ENCODE measurements around the gene LRP1B. TPM values are rescaled to one million over a fixed set of nuclear protein-coding genes. Genes with fewer than 3 reads are reported as not detected.

The LRP1B gene
- total RNA-seq, 1 experiment from 2014 or later = 0.52 TPM

GRCh38 chr2:140717481-140717880 lies 1413.3 kb downstream of the LRP1B start (continued):
- TF ChIP-seq CDX4 (CRISPR knock-in tag; IDR thresholded peaks at IDR 0.05; ENCODE audit: borderline replicate concordance) (no peak), ZNF232 (CRISPR knock-in tag; IDR thresholded peaks at IDR 0.05) (no peak), USF1 (CRISPR knock-in tag; IDR thresholded peaks at IDR 0.05) (no peak), ATF1 (CRISPR knock-in tag; IDR thresholded peaks at IDR 0.05) (no peak), ARID4B (CRISPR knock-in tag; IDR thresholded peaks at IDR 0.05; ENCODE audit: borderline replicate concordance) (no peak), GRHL2 (CRISPR knock-in tag; IDR thresholded peaks at IDR 0.05; ENCODE audit: insufficient replicate concordance, severe bottlenecking) (no peak), ZNF532 (CRISPR knock-in tag; IDR thresholded peaks at IDR 0.05; ENCODE audit: borderline replicate concordance) (no peak)

- Mint-ChIP-seq H3K4me3 (no peak overlapping the region), H3K27ac (no peak overlapping the region), H3K27me3 (ENCODE audit: low read depth) (no peaks in the 10 kb centered on the region), H3K4me1 (no peaks in the 10 kb centered on the region), H3K9me3 (no peaks in the 10 kb centered on the region), H3K36me3 (no peaks in the 10 kb centered on the region)
- ChIA-PET CTCF (no interaction called here), POLR2A (no interaction called here)
- DNase-seq (ENCODE audit: low spot score) = no peak
- no peak for ATAC-seq
- TF ChIP-seq ATF2 (CRISPR knock-in tag; IDR thresholded peaks at IDR 0.05; ENCODE audit: borderline replicate concordance, low read depth) = no peak
- TF ChIP-seq ZBTB21 (CRISPR knock-in tag; IDR thresholded peaks at IDR 0.05; ENCODE audit: borderline replicate concordance) = no peak
- no peak for TF ChIP-seq HMGXB4 (CRISPR knock-in tag; IDR thresholded peaks at IDR 0.05)
- TF ChIP-seq ZNF138 (CRISPR knock-in tag; conservative IDR thresholded peaks at IDR 0.05) = no peak
- no peak for TF ChIP-seq NFATC4 (CRISPR knock-in tag; IDR thresholded peaks at IDR 0.05)
- no peak for TF ChIP-seq STAT6 (CRISPR knock-in tag; conservative IDR thresholded peaks at IDR 0.05; ENCODE audit: low read depth)
- TF ChIP-seq HMGA2 (CRISPR knock-in tag; IDR thresholded peaks at IDR 0.05) = no peak
- TF ChIP-seq ATF6 (CRISPR knock-in tag; IDR thresholded peaks at IDR 0.05) = no peak
- TF ChIP-seq ZNF121 (CRISPR knock-in tag; IDR thresholded peaks at IDR 0.05) = no peak
Observed at GRCh38 chr2:140714586-140714985, 1416.2 kb downstream of the LRP1B start.

Data from WTC11 (cell line).